H1 (cell line): ENCODE data around the gene SCUBE2. TPM values are rescaled to one million over a fixed set of nuclear protein-coding genes. Genes with fewer than 3 reads are reported as not detected.
A peak's percentile ranks its signal among the peaks of the same experiment; 100 is the strongest.

Source experiments
- CTCF ChIA-PET: fragments of 300-600 bp; sonication (Branson Sonifier 250); formaldehyde crosslinking; loops from one replicate; lab custom pipeline; 2021; ENCODE audit not compliant: partially characterized antibody; lab: Charles Lee
- POLR2A ChIA-PET: fragments of 300-600 bp; sonication (Branson Sonifier 250); formaldehyde crosslinking; loops from one replicate; lab custom pipeline; 2021; ENCODE audit warnings: inconsistent platforms; ENCODE audit not compliant: partially characterized antibody; lab: Charles Lee
- DNase-seq, 2 experiments: peaks; one replicate each; pipeline versions ENCODE4 v3.0.0 to v3.0.0-alpha.2; 2010 to 2022; ENCODE audit warnings: low spot score in 2 of 2, low read depth in 1 of 2, mixed read lengths in 1 of 2
- FAIRE-seq: peaks from 2 replicates; lab custom pipeline; 2011; peaks lifted over from hg19 to GRCh38; lab: Jason Lieb, UNC
- H2AFZ ChIP-seq: 2 replicates; pipeline ENCODE4 v1.8.1; 2012; ENCODE audit warnings: low read length, inconsistent platforms
- H2AK5ac ChIP-seq: 2 replicates; pipeline ENCODE4 v1.6.1; 2013; ENCODE audit warnings: low read depth, low read length
- H2BK120ac ChIP-seq: replicated peaks from 2 replicates; pipeline ENCODE3; 2013; ENCODE audit warnings: low read depth, low read length, inconsistent platforms
- H2BK12ac ChIP-seq: 2 replicates; pipeline ENCODE4 v1.6.1; 2013; ENCODE audit warnings: low read depth, low read length
- H2BK15ac ChIP-seq: 2 replicates; pipeline ENCODE4 v1.6.1; 2013; ENCODE audit warnings: low read length
- H2BK20ac ChIP-seq: 2 replicates; pipeline ENCODE4 v1.6.1; 2013; ENCODE audit warnings: low read length
- H2BK5ac ChIP-seq: 2 replicates; pipeline ENCODE4 v1.6.1; 2013; ENCODE audit warnings: low read depth, low read length
- H3K14ac ChIP-seq: 2 replicates; pipeline ENCODE4 v1.6.1; 2013; ENCODE audit warnings: inconsistent platforms; ENCODE audit not compliant: insufficient read length
- H3K18ac ChIP-seq: 2 replicates; pipeline ENCODE4 v1.6.1; 2013; ENCODE audit warnings: low read length; ENCODE audit errors: extremely low read depth
- H3K23ac ChIP-seq: 2 replicates; pipeline ENCODE4 v1.6.1; 2013; ENCODE audit warnings: inconsistent platforms; ENCODE audit not compliant: insufficient read length
- H3K23me2 ChIP-seq: 2 replicates; pipeline ENCODE4 v1.6.1; 2013; ENCODE audit warnings: low read depth, low read length
- H3K27ac ChIP-seq: 2 replicates; pipeline ENCODE4 v1.6.1; 2011; ENCODE audit warnings: low read depth, low read length, inconsistent platforms
- H3K27me3 ChIP-seq, 4 experiments: replicated peaks in 1 of 4; 1 replicate in 1 of 4; 2 replicates in 3 of 4; pipeline versions ENCODE4 v1.6.1 to v1.8.1; 2011 to 2013; ENCODE audit warnings: low read length in 3 of 4, mild to moderate bottlenecking in 3 of 4, inconsistent platforms in 2 of 4, mixed read lengths in 2 of 4, moderate library complexity in 1 of 4; ENCODE audit not compliant: control insufficient read depth in 3 of 4, insufficient read depth in 3 of 4; ENCODE audit errors: extremely low read depth in 1 of 4
- H3K36me3 ChIP-seq, 4 experiments: 2 replicates each; pipeline versions ENCODE4 v1.6.1 to v1.8.1; 2011 to 2013; ENCODE audit warnings: mild to moderate bottlenecking in 4 of 4, low read length in 3 of 4, moderate library complexity in 2 of 4, control low read depth in 1 of 4, inconsistent platforms in 1 of 4; ENCODE audit not compliant: insufficient read depth in 4 of 4, control insufficient read depth in 2 of 4
- H3K4ac ChIP-seq: replicated peaks from 2 replicates; pipeline ENCODE3; 2013; ENCODE audit warnings: low read length, low read depth, mixed read lengths, inconsistent platforms; ENCODE audit not compliant: insufficient read length
- H3K4me1 ChIP-seq, 4 experiments: replicated peaks in 1 of 4; 1 replicate in 1 of 4; 2 replicates in 3 of 4; pipeline versions ENCODE4 v1.6.1 to v1.8.1; 2011 to 2013; ENCODE audit warnings: low read length in 3 of 4, inconsistent platforms in 2 of 4, mixed read lengths in 1 of 4; ENCODE audit not compliant: insufficient read depth in 4 of 4, control insufficient read depth in 3 of 4
- H3K4me2 ChIP-seq, 2 experiments: 2 replicates each; pipeline versions ENCODE4 v1.6.1 to v1.8.1; 2011 to 2013; ENCODE audit warnings: low read depth in 2 of 2, low read length in 2 of 2, control low read depth in 1 of 2, inconsistent platforms in 1 of 2, mild to moderate bottlenecking in 1 of 2; ENCODE audit not compliant: insufficient read depth in 1 of 2
- H3K4me3 ChIP-seq, 4 experiments: fragments of 200-600, 300-600 bp in 1 of 4; sonication (generic), shearing (Covaris generic), sonication (Bioruptor Twin) in 1 of 4; 2 replicates each; pipeline versions ENCODE4 v1.5.1 to v1.8.1; 2011 to 2016; ENCODE audit warnings: low read length in 4 of 4, low read depth in 3 of 4, control low read depth in 2 of 4, inconsistent platforms in 2 of 4, mild to moderate bottlenecking in 2 of 4, mixed read lengths in 1 of 4, moderate library complexity in 1 of 4; ENCODE audit not compliant: insufficient read depth in 2 of 4; ENCODE audit errors: extremely low read depth in 1 of 4
- H3K56ac ChIP-seq: replicated peaks from 2 replicates; pipeline ENCODE3; 2013; ENCODE audit warnings: low read depth, mild to moderate bottlenecking, mixed read lengths, low read length, inconsistent platforms; ENCODE audit not compliant: insufficient read length
- H3K79me1 ChIP-seq: 2 replicates; pipeline ENCODE4 v1.6.1; 2013; ENCODE audit warnings: low read depth, low read length, control low read depth
- H3K79me2 ChIP-seq, 2 experiments: 2 replicates each; pipeline versions ENCODE4 v1.6.1 to v1.8.1; 2012 to 2013; ENCODE audit warnings: low read length in 2 of 2, mild to moderate bottlenecking in 2 of 2, inconsistent platforms in 1 of 2; ENCODE audit not compliant: insufficient read depth in 2 of 2, control insufficient read depth in 1 of 2
- H3K9ac ChIP-seq, 4 experiments: replicated peaks in 1 of 4; 1 replicate in 1 of 4; 2 replicates in 3 of 4; pipeline versions ENCODE4 v1.6.1 to v1.8.1; 2011 to 2013; ENCODE audit warnings: low read depth in 3 of 4, low read length in 3 of 4, control low read depth in 2 of 4, mild to moderate bottlenecking in 2 of 4, moderate library complexity in 2 of 4, inconsistent platforms in 1 of 4; ENCODE audit errors: extremely low read depth in 1 of 4
- H3K9me3 ChIP-seq, 2 experiments: 2 replicates each; pipeline versions ENCODE4 v1.6.1 to v1.8.1; 2012 to 2013; ENCODE audit warnings: mild to moderate bottlenecking in 2 of 2, moderate library complexity in 2 of 2, control low read depth in 1 of 2, inconsistent platforms in 1 of 2, low read depth in 1 of 2, low read length in 1 of 2, mixed read lengths in 1 of 2; ENCODE audit not compliant: insufficient read depth in 2 of 2
- H4K20me1 ChIP-seq, 2 experiments: replicated peaks in 1 of 2; 2 replicates each; pipeline versions ENCODE3 to v1.8.1; 2011 to 2013; ENCODE audit warnings: inconsistent platforms in 2 of 2, low read length in 2 of 2, mild to moderate bottlenecking in 1 of 2; ENCODE audit not compliant: insufficient read depth in 2 of 2, control insufficient read depth in 1 of 2
- H4K5ac ChIP-seq: 2 replicates; pipeline ENCODE4 v1.6.1; 2013; ENCODE audit warnings: low read length, low read depth, mixed read lengths, inconsistent platforms; ENCODE audit not compliant: insufficient read length
- H4K8ac ChIP-seq: 2 replicates; pipeline ENCODE4 v1.8.0; 2013; ENCODE audit warnings: mild to moderate bottlenecking, moderate library complexity, low read length, inconsistent platforms; ENCODE audit not compliant: insufficient read depth; ENCODE audit errors: extremely low read depth
- H4K91ac ChIP-seq: replicated peaks from 2 replicates; pipeline ENCODE3; 2013; ENCODE audit warnings: low read length, mixed read lengths, inconsistent platforms; ENCODE audit not compliant: insufficient read length
- BACH1 ChIP-seq: IDR thresholded peaks from 2 replicates; pipeline ENCODE4 v1.6.1; 2012; ENCODE audit warnings: low read length, improper control_type of control experiment
- GABPA ChIP-seq: IDR thresholded peaks from 2 replicates; pipeline ENCODE4 v1.6.1; 2011; ENCODE audit warnings: mild to moderate bottlenecking, low read length, moderate library complexity, borderline replicate concordance; ENCODE audit not compliant: insufficient read depth
- KDM4A ChIP-seq: IDR thresholded peaks from one replicate; pipeline ENCODE4 v1.7.1; 2012; ENCODE audit warnings: low read depth, mild to moderate bottlenecking, moderate library complexity, low read length, inconsistent platforms; ENCODE audit not compliant: severe bottlenecking
- MAX ChIP-seq: IDR thresholded peaks from 2 replicates; pipeline ENCODE4 v1.6.1; 2012; ENCODE audit warnings: inconsistent platforms
- NRF1 ChIP-seq: IDR thresholded peaks from 2 replicates; pipeline ENCODE4 v1.6.1; 2011; ENCODE audit warnings: mild to moderate bottlenecking, low read depth, low read length, improper control_type of control experiment
- POLR2A ChIP-seq, 2 experiments: IDR thresholded peaks; 1 replicate in 1 of 2; 2 replicates in 1 of 2; pipeline ENCODE4 v1.6.1; 2011; ENCODE audit warnings: low read depth in 2 of 2, low read length in 2 of 2, mild to moderate bottlenecking in 2 of 2; ENCODE audit errors: control extremely low read depth in 1 of 2
- POLR2AphosphoS5 ChIP-seq: IDR thresholded peaks from 2 replicates; pipeline ENCODE4 v1.6.1; 2011; ENCODE audit warnings: low read depth, low read length
- POU5F1 ChIP-seq: IDR thresholded peaks from 2 replicates; pipeline ENCODE4 v1.6.1; 2011; ENCODE audit warnings: low read depth, mild to moderate bottlenecking, low read length, moderate library complexity
- RBBP5 ChIP-seq: IDR thresholded peaks from 2 replicates; pipeline ENCODE4 v1.7.1; 2012; ENCODE audit warnings: low read depth, mild to moderate bottlenecking, inconsistent platforms, low read length, moderate library complexity, borderline replicate concordance
- SRF ChIP-seq: IDR thresholded peaks from 2 replicates; pipeline ENCODE4 v1.6.1; 2011; ENCODE audit warnings: mild to moderate bottlenecking, low read depth, low read length, moderate library complexity
- SUZ12 ChIP-seq: fragments of 200-600 bp; sonication (generic); IDR thresholded peaks from 2 replicates; pipeline ENCODE4 v1.6.1; 2012; ENCODE audit warnings: mild to moderate bottlenecking, inconsistent platforms, low read length, moderate library complexity, mixed read lengths
- TEAD4 ChIP-seq: IDR thresholded peaks from 2 replicates; pipeline ENCODE4 v1.6.1; 2012; ENCODE audit warnings: low read depth, low read length, inconsistent platforms, mixed read lengths
- YY1 ChIP-seq: IDR thresholded peaks from 2 replicates; pipeline ENCODE4 v1.6.1; 2011; ENCODE audit warnings: low read depth, mild to moderate bottlenecking, low read length
- WGBS, 2 experiments: shearing (Covaris generic) in 1 of 2; methylation state at CpG; one replicate each; pipeline versions ENCODE4 v1.1.6 to v1.1.7; 2013 to 2015; ENCODE audit warnings: low lambda C conversion rate in 2 of 2, mixed read lengths in 2 of 2, inconsistent platforms in 1 of 2, low coverage in 1 of 2, missing lambda C conversion rate in 1 of 2; ENCODE audit not compliant: insufficient replicate concordance in 2 of 2, insufficient coverage in 1 of 2, insufficient read length in 1 of 2; ENCODE audit errors: extremely low coverage in 1 of 2, missing lambda C conversion rate in 1 of 2; 5-methylcytosine and 5-hydroxymethylcytosine counted together
- polyA plus RNA-seq, 7 experiments: library from polyadenylated mRNA; depleted of rRNA in 3 of 7; stranded (reverse) in 5 of 7; unstranded in 2 of 7; fragments of >200 nt in 5 of 7; fragments of 200-250 nt in 2 of 7; gene quantifications; 1 replicate in 5 of 7; 2 replicates in 1 of 7; 4 replicates in 1 of 7; pipeline versions ENCODE4 v1.2.1 to v1.2.3, GENCODE V29; 2011 to 2013; ENCODE audit warnings: missing spikeins in 2 of 7, mixed read lengths in 2 of 7
- total RNA-seq: library from RNA; stranded (reverse); fragmentation: NEBNext Ultra II Directional; extraction: Animal tissue kit (Norgen Biotek cat#: 25700); gene quantifications from 2 replicates; pipeline ENCODE4 v1.2.1, GENCODE V29; 2021

SCUBE2 gene
- total and polyA plus RNA-seq, 2 of the 8 experiments (the other 6 are each of a cell fraction or from before 2014, with no cell fraction given) = 0.29 to 1.2 TPM

GRCh38 chr11:9037046-9037780 lies 54.2 kb downstream of the SCUBE2 start:
- H3K4me3 ChIP-seq = no peak overlapping the region
- no peak overlapping the region for H3K56ac ChIP-seq
- peak overlapping the region in 1 of 2 experiments; percentile 9; a peak in 2 of 4 replicates for H3K4me2 ChIP-seq
- FAIRE-seq (peak; percentile 7), DNase-seq (no peak)
- no peaks in the 10 kb centered on the region for H4K20me1 ChIP-seq
- POLR2A ChIA-PET = interaction anchor here (0.8 to 1.5 kb wide), 2 partner anchors 10 to 12 kb away, joined by 3 read pairs; no protein-coding TSS in a partner anchor
- peak overlapping the region; percentile 76; the same call in 1 of the 2 replicates for H2AFZ ChIP-seq
- H3K9ac ChIP-seq = no peak overlapping the region
- H3K27ac ChIP-seq = 0 out of 2 replicates have a peak overlapping the region, but pooled peaks have one; percentile 7
- CTCF ChIA-PET = interaction anchor here (0.6 to 5.4 kb wide), 13 partner anchors 10 to 101 kb away, joined by 3 to 22 read pairs (median 3); partner anchors contain the start of gene NRIP3
- no peaks in the 10 kb centered on the region for H3K79me2 ChIP-seq
- H2BK5ac ChIP-seq = no peak overlapping the region
- H3K23me2 ChIP-seq = no peaks in the 10 kb centered on the region
- no peak overlapping the region for H2AK5ac ChIP-seq
- no peak overlapping the region for H3K18ac ChIP-seq
- H4K5ac ChIP-seq = no peak overlapping the region
- H2BK120ac ChIP-seq = no peak overlapping the region
- no peak overlapping the region for H4K8ac ChIP-seq
- H3K27me3 ChIP-seq = no peaks in the 10 kb centered on the region
- H3K9me3 ChIP-seq = no peaks in the 10 kb centered on the region
- H3K4me1 ChIP-seq = peaks cover 0 to 8% (median 2%) of the 10 kb centered on the region in 4 experiments; a peak in 3 of 7 replicates
- H4K91ac ChIP-seq = peak overlapping the region; percentile 12
- H2BK20ac ChIP-seq = no peak overlapping the region; the same call in 1 of the 2 replicates
- H3K4ac ChIP-seq = no peak overlapping the region
- H3K79me1 ChIP-seq = no peaks in the 10 kb centered on the region
- no peak overlapping the region for H2BK15ac ChIP-seq
- 51% methylated on average over 7 of the region's 7 CpGs; no CpG with 5 or more reads in 1 of the 2 experiments for WGBS, 2 experiments
- H3K14ac ChIP-seq = no peak overlapping the region
- H3K36me3 ChIP-seq = no peaks in the 10 kb centered on the region
- no peak overlapping the region for H3K23ac ChIP-seq
- H2BK12ac ChIP-seq = no peak overlapping the region
- TF ChIP-seq MAX (no peak), KDM4A (no peak), YY1 (peak; percentile 16; the same call in 1 of the 2 replicates), POLR2A (IDR thresholded peaks at IDR 0.05; ENCODE audit: control extremely low read depth in 1 of 2, low read depth in 2 of 2, low read length in 2 of 2) (no peak), TEAD4 (no peak), SUZ12 (no peak), POLR2AphosphoS5 (no peak), GABPA (no peak), RBBP5 (no peak), POU5F1 (0 out of 2 replicates have a peak, but pooled peaks have one; percentile 14), BACH1 (no peak), NRF1 (no peak), SRF (no peak)
